GM19240 (cell line): ENCODE measurements around the gene TGFA.

Experiments
- DNase-seq: peaks from one replicate; pipeline ENCODE4 v3.0.0; 2011; ENCODE audit warnings: low spot score; ENCODE audit not compliant: insufficient read length

Gene TGFA

GRCh38 chr2:70553584-70554337 lies at the start of gene TGFA:
TSS of gene TGFA (minus strand) at chr2:70553826. CDS start at chr2:70553767, 59 bp downstream.
- peak; percentile 10 for DNase-seq

- no peak for DNase-seq
These were observed 49.4 kb upstream of the TGFA start for GRCh38 chr2:70603066-70603465.

- DNase-seq: no peak
These were observed 44.6 kb upstream of the TGFA start for GRCh38 chr2:70598197-70598596.

GRCh38 chr2:70596739-70597138 lies 43.1 kb upstream of the TGFA start:
- DNase-seq: no peak

GRCh38 chr2:70596293-70596692 lies 42.7 kb upstream of the TGFA start:
- no peak for DNase-seq

GRCh38 chr2:70583091-70583490 lies 29.5 kb upstream of the TGFA start:
- no peak for DNase-seq

GRCh38 chr2:70580352-70580751 lies 26.7 kb upstream of the TGFA start:
- no peak for DNase-seq

- no peak for DNase-seq
These were observed 21.0 kb upstream of the TGFA start for GRCh38 chr2:70574618-70575017.

- DNase-seq: no peak
These were observed 20.5 kb upstream of the TGFA start for GRCh38 chr2:70574109-70574508.

- no peak for DNase-seq
These were observed 16.5 kb upstream of the TGFA start for GRCh38 chr2:70570041-70570661.

GRCh38 chr2:70569559-70569958 lies 15.9 kb upstream of the TGFA start:
- DNase-seq: no peak

GRCh38 chr2:70566906-70567305 lies 13.3 kb upstream of the TGFA start:
- no peak for DNase-seq

- no peak for DNase-seq
These were observed 12.8 kb upstream of the TGFA start for GRCh38 chr2:70566464-70566863.

GRCh38 chr2:70565039-70565731 lies 11.6 kb upstream of the TGFA start:
- no peak for DNase-seq

GRCh38 chr2:70561893-70562292 lies 8.3 kb upstream of the TGFA start:
- no peak for DNase-seq

- DNase-seq: no peak
These were observed 6.8 kb upstream of the TGFA start for GRCh38 chr2:70560442-70560841.

- no peak for DNase-seq
These were observed 6.4 kb upstream of the TGFA start for GRCh38 chr2:70560040-70560439.

- DNase-seq: no peak
These were observed 4.7 kb upstream of the TGFA start for GRCh38 chr2:70558195-70558808.

GRCh38 chr2:70557171-70557838 lies 3.7 kb upstream of the TGFA start:
- DNase-seq: no peak

GRCh38 chr2:70556608-70557007 lies 3.0 kb upstream of the TGFA start:
- DNase-seq: no peak

GRCh38 chr2:70554338-70554892 lies 789 bp upstream of the TGFA start:
- DNase-seq: no peak

- no peak for DNase-seq
These were observed 367 bp downstream of the TGFA start for GRCh38 chr2:70553334-70553583.
